Psoas muscle (tissue), 8 donors: Measurements from ENCODE around the gene ACOT11. TPM values are rescaled to one million over a fixed set of nuclear protein-coding genes. Genes with fewer than 3 reads are reported as not detected.
"Not testable (repeated sequence)": the region's sequence is repeated elsewhere in the genome, so short reads cannot be mapped to it uniquely, and the experiment has no call there.

ENCODE experiments used
- ATAC-seq, 4 donors: fragments of 200-7000 bp; cut with Tn5 transposase; one replicate each; pipeline ENCODE4 v1.9.1; 2020; ENCODE audit warnings: moderate library complexity in 3 of 4, mild to moderate bottlenecking in 2 of 4
- DNase-seq, 2 donors: peaks; one replicate each; pipeline ENCODE4 v3.0.0-alpha.2; 2020
- H3K27ac ChIP-seq: fragments of 200-600 bp; one replicate; pipeline ENCODE4 v1.8.0; 2022
- H3K27me3 ChIP-seq, 3 donors: fragments of 200-600 bp in 1 of 3; one replicate each; pipeline versions ENCODE4 v1.6.1 to v1.8.0; 2013 to 2022; ENCODE audit warnings: low read length in 2 of 3, mild to moderate bottlenecking in 2 of 3, moderate library complexity in 1 of 3; ENCODE audit not compliant: insufficient read depth in 3 of 3
- H3K36me3 ChIP-seq, 2 donors: fragments of 200-600 bp in 1 of 2; one replicate each; pipeline versions ENCODE4 v1.6.1 to v1.8.0; 2013 to 2022; ENCODE audit warnings: low read depth in 1 of 2, mild to moderate bottlenecking in 1 of 2, moderate library complexity in 1 of 2; ENCODE audit not compliant: insufficient read depth in 1 of 2
- H3K4me1 ChIP-seq: fragments of 200-600 bp; one replicate; pipeline ENCODE4 v1.8.0; 2022
- H3K4me3 ChIP-seq: fragments of 200-600 bp; one replicate; pipeline ENCODE4 v1.8.0; 2022; ENCODE audit warnings: mild to moderate bottlenecking
- H3K9me3 ChIP-seq: fragments of 200-600 bp; one replicate; pipeline ENCODE4 v1.8.0; 2022
- CTCF ChIP-seq: fragments of 200-600 bp; IDR thresholded peaks from one replicate; pipeline ENCODE4 v1.8.0; 2022; ENCODE audit warnings: antibody characterized with exemption
- WGBS, 3 donors: extraction: QIAGEN DNeasy Blood & Tissue Kit; methylation state at CpG; one replicate each; pipeline versions ENCODE4 v1.1.6 to v1.1.7; 2013; 5-methylcytosine and 5-hydroxymethylcytosine counted together
- intact Hi-C, 2 donors: fragments of 100-400 bp; cut with DNase I; formaldehyde crosslinking; loops; one replicate each; pipeline versions ENCODE4 v1.11.0 to v1.14.2; 2022
- polyA plus RNA-seq, 3 donors: library from polyadenylated mRNA; stranded (reverse); fragments of 200-250 nt; gene quantifications; one replicate each; pipeline ENCODE4 v1.2.3, GENCODE V29; 2013
- total RNA-seq, 4 donors: library from RNA; stranded (reverse); fragmentation: NEBNext Ultra II Directional in 2 of 4; extraction: Animal tissue kit (Norgen Biotek cat#: 25700) in 2 of 4; gene quantifications; one replicate each; pipeline versions ENCODE4 v1.2.1 to v1.2.4, GENCODE V29; 2021 to 2023
- donor health status: healthy with polysubstance abuse.
- donor health status: DM: no; HTN: no; CAD: no; lungs with moderate emphysema.
- donor health status: Bipolar disorder and iron deficiency.
- donor health status: healthy.
- donor health status: DM: yes; HTN: yes; CAD: no.
- donor health status: DM: no; HTN: no; CAD: no.
- donor health status: DM: no; HTN: no; CAD: no.
- donor health status: DM: yes; HTN: yes; CAD: no.

The ACOT11 gene
- total and polyA plus RNA-seq, 7 donors, result 0.82 to 13.9 (median 2.4) TPM

- ATAC-seq, result peak in 1 of 4 donors; percentile 44
- WGBS, 3 donors, result 63 to 70% (median 66%) methylated on average over 18 of the region's 18 CpGs
- H3K27ac ChIP-seq, result no peak within 1 kb of the TSS
- no peaks in the 10 kb centered on the region for H3K9me3 ChIP-seq
- no peaks in the 10 kb centered on the region for H3K36me3 ChIP-seq
- no peak for TF ChIP-seq CTCF
- H3K4me1 ChIP-seq, result no peaks in the 10 kb centered on the region
- intact Hi-C loops, result no loop called here
- H3K4me3 ChIP-seq, result no peak within 1 kb of the TSS
- no peaks in the 10 kb centered on the region for H3K27me3 ChIP-seq
- DNase-seq, result no peak
Measured at GRCh38 chr1:54623216-54624007, 75.4 kb downstream of the ACOT11 start, which contains the start of gene FAM151A. FAM151A (minus strand) TSS chr1:54623525; CDS start chr1:54623395, 130 bp downstream.

GRCh38 chr1:54624466-54625464 lies 76.7 kb downstream of the ACOT11 start:
- Histone ChIP-seq H3K36me3 (no peaks in the 10 kb centered on the region), H3K27me3 (no peaks in the 10 kb centered on the region), H3K27ac (no peak overlapping the region), H3K9me3 (no peaks in the 10 kb centered on the region), H3K4me3 (no peak overlapping the region), H3K4me1 (no peaks in the 10 kb centered on the region)
- intact Hi-C loops, result no loop called here
- 58 to 81% (median 69%) methylated on average over 8 of the region's 8 CpGs for WGBS, 3 donors
- no peak for DNase-seq
- TF ChIP-seq CTCF, result no peak
- no peak for ATAC-seq

GRCh38 chr1:54627196-54627595 lies 79.2 kb downstream of the ACOT11 start:
- 52 to 66% methylated on average over 10 of the region's 10 CpGs; no CpG with 5 or more reads in 1 of the 3 donors for WGBS, 3 donors
- Histone ChIP-seq H3K27me3 (no peaks in the 10 kb centered on the region), H3K36me3 (peaks cover 0 to 3% of the 10 kb centered on the region in 2 donors), H3K4me1 (no peaks in the 10 kb centered on the region), H3K9me3 (no peaks in the 10 kb centered on the region), H3K27ac (no peak overlapping the region), H3K4me3 (no peak overlapping the region)
- TF ChIP-seq CTCF, result no peak
- intact Hi-C loops, result no loop called here
- DNase-seq, result no peak
- no peak for ATAC-seq

GRCh38 chr1:54635804-54636203 lies 87.8 kb downstream of the ACOT11 start:
- H3K27me3 ChIP-seq, ATAC-seq, H3K4me1 ChIP-seq, H3K27ac ChIP-seq, H3K9me3 ChIP-seq, DNase-seq, intact Hi-C loops, H3K4me3 ChIP-seq: not testable (repeated sequence)
- H3K36me3 ChIP-seq, result peaks cover 0 to 28% of the 10 kb centered on the region in 2 donors
- WGBS, 3 donors, result 87 to 94% (median 92%) methylated on average over 7 of the region's 7 CpGs

- H3K27me3 ChIP-seq, DNase-seq, ATAC-seq, H3K4me1 ChIP-seq, intact Hi-C loops, H3K27ac ChIP-seq, H3K9me3 ChIP-seq, H3K4me3 ChIP-seq: not testable (repeated sequence)
- H3K36me3 ChIP-seq, result peaks cover 0 to 28% of the 10 kb centered on the region in 2 donors
- 73 to 75% (median 74%) methylated on average over 13 to 14 of the region's 14 CpGs for WGBS, 3 donors
Measured at GRCh38 chr1:54636461-54637446, 88.7 kb downstream of the ACOT11 start.
